Endothelial cell (in vitro differentiated cells): Measurements from ENCODE around the gene LRIT3. TPM values are rescaled to one million over a fixed set of nuclear protein-coding genes. Genes with fewer than 3 reads are reported as not detected.
"Not testable (repeated sequence)": the region's sequence is repeated elsewhere in the genome, so short reads cannot be mapped to it uniquely, and the experiment has no call there.

Experiments
- DNase-seq: peaks from one replicate; pipeline ENCODE4 v3.0.0; 2021; ENCODE audit warnings: low spot score
- H3K27ac Mint-ChIP-seq: one replicate; pipeline ENCODE4 v1.8.0; 2021; ENCODE audit warnings: mixed read lengths, inconsistent platforms; ENCODE audit not compliant: unreplicated experiment
- H3K27me3 Mint-ChIP-seq: one replicate; pipeline ENCODE4 v1.8.0; 2021; ENCODE audit warnings: mild to moderate bottlenecking, moderate library complexity, mixed read lengths, inconsistent platforms; ENCODE audit not compliant: unreplicated experiment
- H3K36me3 Mint-ChIP-seq: one replicate; pipeline ENCODE4 v1.8.0; 2021; ENCODE audit warnings: mild to moderate bottlenecking, low read depth, mixed read lengths, inconsistent platforms; ENCODE audit not compliant: unreplicated experiment
- H3K4me1 Mint-ChIP-seq: one replicate; pipeline ENCODE4 v1.8.0; 2021; ENCODE audit warnings: mild to moderate bottlenecking, mixed read lengths, inconsistent platforms; ENCODE audit not compliant: unreplicated experiment
- H3K4me3 Mint-ChIP-seq: one replicate; pipeline ENCODE4 v1.8.0; 2021; ENCODE audit warnings: mild to moderate bottlenecking, mixed read lengths, inconsistent platforms; ENCODE audit not compliant: unreplicated experiment
- H3K9me3 Mint-ChIP-seq: one replicate; pipeline ENCODE4 v1.8.0; 2021; ENCODE audit warnings: mixed read lengths, inconsistent platforms; ENCODE audit not compliant: unreplicated experiment
- total RNA-seq: library from RNA; stranded (reverse); fragmentation: NEBNext Ultra II Directional; extraction: Animal tissue kit (Norgen Biotek cat#: 25700); gene quantifications from one replicate; pipeline ENCODE4 v1.2.1, GENCODE V29; 2021; ENCODE audit not compliant: unreplicated experiment
- TF ChIP-seq, protein P1 (sequence below): fragments of 200-600 bp; sonication (generic); IDR thresholded peaks from one replicate; pipeline ENCODE4 v1.5.0; 2021; ENCODE audit warnings: antibody characterized with exemption; ENCODE audit not compliant: unreplicated experiment

Gene LRIT3
- total RNA-seq, 1 donor from 2014 or later, result 0.95 TPM

DNA sequence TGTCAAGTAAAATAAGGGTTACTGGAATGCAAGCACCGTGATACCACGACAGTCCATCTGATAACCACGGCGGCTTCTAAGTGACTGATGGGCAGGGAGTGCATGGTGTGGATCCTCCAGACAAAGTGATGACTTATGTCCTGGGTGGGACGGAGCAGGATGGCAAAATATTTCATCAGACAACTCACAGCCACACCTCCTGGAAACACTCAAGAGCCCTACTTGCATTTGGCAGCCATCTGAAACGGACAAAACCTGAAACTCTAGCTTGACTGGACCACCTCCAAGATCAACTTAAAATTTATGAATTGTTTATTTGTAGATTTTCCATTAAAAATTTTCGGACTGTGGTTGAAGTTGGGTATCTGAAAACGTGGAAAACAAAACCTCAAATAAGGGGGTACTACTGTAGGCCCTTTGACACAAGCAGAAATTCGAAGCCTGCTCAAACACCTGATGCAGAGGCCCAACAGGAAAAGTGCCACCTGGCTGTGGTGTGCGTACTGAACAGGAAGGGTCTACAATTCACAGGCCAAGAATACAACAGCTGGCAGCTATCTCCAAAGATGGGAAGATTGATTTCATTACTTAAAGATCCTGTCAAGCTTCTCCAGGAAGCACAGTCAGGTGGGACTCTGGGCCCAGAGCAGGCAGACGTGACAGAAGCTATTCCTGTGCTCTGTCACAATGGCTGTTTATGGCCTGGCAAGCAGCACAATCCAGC lies 26.0 kb downstream of the LRIT3 start:
- Mint-ChIP-seq H3K4me3 (no peak overlapping the region), H3K27me3 (no peaks in the 10 kb centered on the region), H3K9me3 (no peaks in the 10 kb centered on the region), H3K4me1 (peaks cover 9% of the 10 kb centered on the region), H3K36me3 (peaks cover 5% of the 10 kb centered on the region), H3K27ac (no peak overlapping the region)
- no peak for DNase-seq
- TF ChIP-seq, protein P1, sequence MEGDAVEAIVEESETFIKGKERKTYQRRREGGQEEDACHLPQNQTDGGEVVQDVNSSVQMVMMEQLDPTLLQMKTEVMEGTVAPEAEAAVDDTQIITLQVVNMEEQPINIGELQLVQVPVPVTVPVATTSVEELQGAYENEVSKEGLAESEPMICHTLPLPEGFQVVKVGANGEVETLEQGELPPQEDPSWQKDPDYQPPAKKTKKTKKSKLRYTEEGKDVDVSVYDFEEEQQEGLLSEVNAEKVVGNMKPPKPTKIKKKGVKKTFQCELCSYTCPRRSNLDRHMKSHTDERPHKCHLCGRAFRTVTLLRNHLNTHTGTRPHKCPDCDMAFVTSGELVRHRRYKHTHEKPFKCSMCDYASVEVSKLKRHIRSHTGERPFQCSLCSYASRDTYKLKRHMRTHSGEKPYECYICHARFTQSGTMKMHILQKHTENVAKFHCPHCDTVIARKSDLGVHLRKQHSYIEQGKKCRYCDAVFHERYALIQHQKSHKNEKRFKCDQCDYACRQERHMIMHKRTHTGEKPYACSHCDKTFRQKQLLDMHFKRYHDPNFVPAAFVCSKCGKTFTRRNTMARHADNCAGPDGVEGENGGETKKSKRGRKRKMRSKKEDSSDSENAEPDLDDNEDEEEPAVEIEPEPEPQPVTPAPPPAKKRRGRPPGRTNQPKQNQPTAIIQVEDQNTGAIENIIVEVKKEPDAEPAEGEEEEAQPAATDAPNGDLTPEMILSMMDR, result no peak

DNA sequence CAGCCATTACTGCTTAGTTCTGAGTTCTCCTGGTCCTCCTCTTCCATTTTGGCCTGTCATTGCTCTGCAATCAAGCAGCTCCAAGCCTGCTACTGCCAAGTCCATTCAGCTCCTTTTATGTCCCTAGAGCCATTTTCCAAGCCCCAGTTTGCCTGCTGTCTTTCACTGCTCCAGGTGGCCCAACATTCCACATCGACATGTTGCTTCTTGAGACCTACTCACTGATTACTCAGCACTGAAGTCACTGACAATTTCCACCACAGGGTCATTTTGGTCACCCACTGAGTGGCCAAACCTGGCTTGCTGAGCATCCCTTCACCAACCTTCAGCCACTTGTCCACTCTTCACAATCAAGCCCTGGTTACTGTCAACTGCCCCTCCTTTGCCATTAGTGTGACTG lies 27.2 kb downstream of the LRIT3 start:
- Mint-ChIP-seq H3K27ac (no peak overlapping the region), H3K4me3 (no peak overlapping the region), H3K4me1 (peaks cover 9% of the 10 kb centered on the region), H3K36me3 (peaks cover 5% of the 10 kb centered on the region), H3K9me3 (no peaks in the 10 kb centered on the region), H3K27me3 (peaks cover 3% of the 10 kb centered on the region)
- TF ChIP-seq, protein P1, result no peak
- DNase-seq, result no peak

DNA sequence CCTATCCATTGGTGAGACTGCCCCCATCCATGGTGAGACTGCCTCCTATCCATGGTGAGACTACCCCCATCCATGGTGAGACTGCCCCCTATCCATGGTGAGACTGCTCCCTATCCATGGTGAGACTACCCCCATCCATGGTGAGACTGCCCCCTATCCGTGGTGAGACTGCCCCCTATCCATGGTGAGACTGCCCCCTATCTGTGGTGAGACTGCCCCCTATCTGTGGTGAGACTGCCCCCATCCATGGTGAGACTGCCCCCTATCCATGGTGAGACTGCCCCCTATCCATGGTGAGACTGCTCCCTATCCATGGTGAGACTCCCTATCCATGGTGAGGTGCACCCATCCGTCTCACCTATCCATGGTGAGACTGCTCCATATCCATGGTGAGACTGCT lies 27.6 kb downstream of the LRIT3 start:
- H3K27ac Mint-ChIP-seq, H3K27me3 Mint-ChIP-seq, DNase-seq, H3K36me3 Mint-ChIP-seq, H3K4me1 Mint-ChIP-seq, H3K9me3 Mint-ChIP-seq, H3K4me3 Mint-ChIP-seq: not testable (repeated sequence)

DNA sequence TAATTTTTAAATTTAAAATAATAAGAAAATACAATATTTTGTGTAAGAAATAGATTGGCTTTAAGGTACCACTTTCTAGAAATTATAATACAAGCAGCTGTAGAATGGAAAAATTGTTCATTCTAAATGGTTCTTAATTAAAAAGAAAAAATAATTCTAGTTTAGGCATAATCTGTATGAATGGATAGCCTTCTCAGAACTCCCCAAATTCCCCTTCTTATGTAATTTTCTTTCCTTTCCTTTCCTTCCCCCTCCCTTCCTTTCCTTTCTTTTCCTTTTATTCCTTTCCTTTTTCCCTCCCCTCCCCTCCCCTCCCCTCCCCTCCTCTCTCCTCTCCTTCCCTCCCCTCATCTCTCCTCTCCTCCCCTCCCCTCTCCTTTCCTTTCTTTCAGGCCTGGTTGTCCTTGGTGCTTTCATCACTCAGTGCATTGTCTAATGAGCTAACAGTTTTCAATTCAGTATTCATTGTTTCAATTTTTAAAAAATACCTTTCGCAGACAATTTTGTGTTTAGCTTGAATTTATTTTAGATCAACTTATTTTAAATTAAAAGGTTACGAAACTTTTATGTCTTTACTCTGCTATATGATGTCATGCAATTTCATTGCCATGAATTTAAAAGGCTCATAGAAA lies 28.8 kb downstream of the LRIT3 start:
- no peak overlapping the region for H3K27ac Mint-ChIP-seq
- no peak for DNase-seq
- H3K9me3 Mint-ChIP-seq, result no peaks in the 10 kb centered on the region
- peaks cover 3% of the 10 kb centered on the region for H3K27me3 Mint-ChIP-seq
- H3K4me3 Mint-ChIP-seq, result no peak overlapping the region
- H3K36me3 Mint-ChIP-seq, result peaks cover 5% of the 10 kb centered on the region
- TF ChIP-seq, protein P1, result no peak
- H3K4me1 Mint-ChIP-seq, result peaks cover 9% of the 10 kb centered on the region

DNA sequence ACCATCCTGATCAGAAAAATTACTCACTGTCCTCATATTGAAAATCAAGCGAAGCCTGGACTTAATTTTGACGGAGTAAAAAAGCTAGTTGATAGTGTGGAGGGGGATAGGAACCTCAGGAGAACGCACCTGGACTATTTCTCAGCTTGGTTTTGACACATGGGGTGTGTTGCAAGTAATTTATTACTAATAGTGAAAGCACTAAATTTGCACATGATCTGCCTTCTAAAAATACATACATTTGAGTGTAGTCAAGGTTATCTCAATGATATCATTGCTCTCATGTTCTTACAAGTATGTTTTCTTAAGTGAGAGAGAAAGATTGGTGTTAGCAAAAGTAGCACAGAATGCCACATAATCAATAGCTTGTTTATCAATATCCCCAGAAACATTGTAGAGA lies 29.5 kb downstream of the LRIT3 start:
- no peak overlapping the region for H3K4me3 Mint-ChIP-seq
- H3K27ac Mint-ChIP-seq, result no peak overlapping the region
- TF ChIP-seq, protein P1, result no peak
- DNase-seq, result no peak
- H3K9me3 Mint-ChIP-seq, result no peaks in the 10 kb centered on the region
- peaks cover 5% of the 10 kb centered on the region for H3K36me3 Mint-ChIP-seq
- H3K27me3 Mint-ChIP-seq, result peaks cover 3% of the 10 kb centered on the region
- H3K4me1 Mint-ChIP-seq, result peaks cover 9% of the 10 kb centered on the region
